HepG2 (cell line): Measurements from ENCODE around the gene MPG. TPM values are rescaled to one million over a fixed set of nuclear protein-coding genes. Genes with fewer than 3 reads are reported as not detected.

Source experiments
- ATAC-seq: fragments of 200-7000 bp; cut with Tn5 transposase; 3 replicates; pipeline ENCODE4 v1.9.1; 2020; ENCODE audit warnings: mild to moderate bottlenecking, moderate library complexity
- BruUV-seq: library from RNA; stranded (reverse); fragments of 400-500 nt; replicated peaks from 2 replicates; lab custom pipeline; 2021; lab: Mats Ljungman, UMichigan
- CTCF ChIA-PET: fragments of 300-600 bp; formaldehyde crosslinking; extraction: SDS; loops from one replicate; lab custom pipeline; 2021; ENCODE audit warnings: low total read pairs, inconsistent platforms, low intra/inter-chr PET ratio; lab: Yijun Ruan, JAX
- POLR2A ChIA-PET: fragments of 350-600 bp; sonication (Branson Sonifier 250); formaldehyde crosslinking; loops from one replicate; lab custom pipeline; 2020; ENCODE audit warnings: antibody characterized with exemption, inconsistent platforms; lab: Yijun Ruan, JAX
- DNase-seq: peaks from one replicate; pipeline ENCODE4 v3.0.0-alpha.2; 2015; ENCODE audit warnings: low spot score
- FAIRE-seq: peaks from 3 replicates; lab custom pipeline; 2011; peaks lifted over from hg19 to GRCh38; lab: Jason Lieb, UNC
- H2AFZ ChIP-seq: one replicate; pipeline ENCODE4 v1.6.1; 2011; ENCODE audit warnings: low read length, inconsistent platforms
- H3K27ac ChIP-seq: fragments of 300-600 bp; 3 replicates; pipeline ENCODE4 v1.8.0; 2011; ENCODE audit warnings: mixed run types, mild to moderate bottlenecking, mixed read lengths, low read length, inconsistent platforms; ENCODE audit not compliant: insufficient read depth; ENCODE audit errors: extremely low read length
- H3K27me3 ChIP-seq, 2 experiments: fragments of 200-600 bp in 1 of 2; 2 replicates in 1 of 2; 3 replicates in 1 of 2; pipeline versions ENCODE4 v1.6.0 to v1.8.0; 2011; ENCODE audit warnings: low read length in 2 of 2, mild to moderate bottlenecking in 2 of 2, moderate library complexity in 2 of 2, inconsistent platforms in 1 of 2; ENCODE audit not compliant: insufficient read depth in 2 of 2, control insufficient read depth in 1 of 2
- H3K36me3 ChIP-seq, 2 experiments: fragments of 200-600 bp in 1 of 2; replicated peaks in 1 of 2; 2 replicates in 1 of 2; 3 replicates in 1 of 2; pipeline versions ENCODE4 v1.5.1 to v1.8.0; 2011; ENCODE audit warnings: low read length in 2 of 2, inconsistent platforms in 1 of 2; ENCODE audit not compliant: insufficient read depth in 2 of 2, control insufficient read depth in 1 of 2
- H3K4me1 ChIP-seq: 2 replicates; pipeline ENCODE4 v1.5.1; 2012; ENCODE audit warnings: low read length, inconsistent platforms; ENCODE audit not compliant: insufficient read depth
- H3K4me2 ChIP-seq: 2 replicates; pipeline ENCODE4 v1.6.0; 2011; ENCODE audit warnings: low read depth, low read length, inconsistent platforms
- H3K4me3 ChIP-seq, 3 experiments: fragments of 200-600 bp in 1 of 3; sonication (generic), shearing (Covaris generic) in 1 of 3; replicated peaks in 1 of 3; 2 replicates each; pipeline ENCODE4 v1.5.1; 2011 to 2016; ENCODE audit warnings: low read length in 3 of 3, inconsistent platforms in 2 of 3, low read depth in 2 of 3, mild to moderate bottlenecking in 2 of 3, control low read depth in 1 of 3, mixed read lengths in 1 of 3; ENCODE audit not compliant: insufficient read depth in 1 of 3
- H3K79me2 ChIP-seq: one replicate; pipeline ENCODE4 v1.6.1; 2011; ENCODE audit warnings: low read length, inconsistent platforms; ENCODE audit not compliant: insufficient read depth
- H3K9ac ChIP-seq: 2 replicates; pipeline ENCODE4 v1.6.0; 2011; ENCODE audit warnings: mild to moderate bottlenecking, low read depth, low read length, inconsistent platforms; ENCODE audit not compliant: insufficient read depth
- H3K9me3 ChIP-seq: 2 replicates; pipeline ENCODE4 v1.5.1; 2012; ENCODE audit warnings: mild to moderate bottlenecking, low read length
- H4K20me1 ChIP-seq: 2 replicates; pipeline ENCODE4 v1.6.0; 2011; ENCODE audit warnings: inconsistent platforms, mild to moderate bottlenecking, low read length, moderate library complexity; ENCODE audit not compliant: insufficient read depth
- DMAP1 ChIP-seq: IDR thresholded peaks from 2 replicates; pipeline ENCODE4 v1.6.1; 2016
- ISX ChIP-seq: sonication (generic); formaldehyde crosslinking; conservative IDR thresholded peaks from 2 replicates; pipeline ENCODE4 v1.5.0; 2020; ENCODE audit warnings: missing genetic modification reagents
- KLF15 ChIP-seq: sonication (generic); formaldehyde crosslinking; IDR thresholded peaks from 2 replicates; pipeline ENCODE4 v1.8.1; 2023; ENCODE audit warnings: borderline replicate concordance, mild to moderate bottlenecking, inconsistent platforms, missing genetic modification reagents, mixed read lengths
- MIER3 ChIP-seq: IDR thresholded peaks from 2 replicates; pipeline ENCODE4 v1.6.1; 2016; ENCODE audit warnings: missing compliant biosample characterization, borderline replicate concordance
- MLLT10 ChIP-seq: sonication (generic); formaldehyde crosslinking; IDR thresholded peaks from 2 replicates; pipeline ENCODE4 v1.4.0; 2020; ENCODE audit warnings: missing genetic modification reagents
- MTA3 ChIP-seq: sonication (generic); formaldehyde crosslinking; IDR thresholded peaks from 2 replicates; pipeline ENCODE4 v1.4.0; 2020; ENCODE audit warnings: missing genetic modification reagents
- NFATC3 ChIP-seq: sonication (generic); formaldehyde crosslinking; IDR thresholded peaks from 2 replicates; pipeline ENCODE4 v1.5.1; 2020; ENCODE audit warnings: mild to moderate bottlenecking, missing genetic modification reagents
- NFKBIZ ChIP-seq: IDR thresholded peaks from 2 replicates; pipeline ENCODE4 v1.6.1; 2018; ENCODE audit warnings: missing genetic modification reagents, missing compliant biosample characterization
- RAD21 ChIP-seq: fragments of 450-650 bp; formaldehyde crosslinking; IDR thresholded peaks from 2 replicates; pipeline ENCODE4 v1.5.0; 2020; ENCODE audit warnings: mild to moderate bottlenecking
- ZNF180 ChIP-seq: sonication (generic); formaldehyde crosslinking; IDR thresholded peaks from 2 replicates; pipeline ENCODE4 v1.4.0; 2020; ENCODE audit warnings: low read depth, missing genetic modification reagents, borderline replicate concordance
- ZNF333 ChIP-seq: sonication (generic); formaldehyde crosslinking; IDR thresholded peaks from 2 replicates; pipeline ENCODE4 v1.4.0; 2020; ENCODE audit warnings: mild to moderate bottlenecking, missing genetic modification reagents, borderline replicate concordance
- ZNF44 ChIP-seq: sonication (generic); formaldehyde crosslinking; IDR thresholded peaks from 2 replicates; pipeline ENCODE4 v1.5.1; 2020; ENCODE audit warnings: mild to moderate bottlenecking, missing genetic modification reagents
- ZNF580 ChIP-seq: IDR thresholded peaks from 2 replicates; pipeline ENCODE4 v1.6.1; 2016; ENCODE audit warnings: low read depth, borderline replicate concordance
- ZNF607 ChIP-seq: sonication (generic); formaldehyde crosslinking; IDR thresholded peaks from 2 replicates; pipeline ENCODE4 v1.5.1; 2020; ENCODE audit warnings: missing genetic modification reagents, mild to moderate bottlenecking, borderline replicate concordance
- ZNF772 ChIP-seq: sonication (generic); formaldehyde crosslinking; IDR thresholded peaks from 2 replicates; pipeline ENCODE4 v1.5.0; 2020; ENCODE audit warnings: mild to moderate bottlenecking, missing genetic modification reagents
- ZNF777 ChIP-seq: sonication (generic); formaldehyde crosslinking; IDR thresholded peaks from 2 replicates; pipeline ENCODE4 v1.4.0; 2020; ENCODE audit warnings: missing genetic modification reagents
- ZNF879 ChIP-seq: sonication (generic); formaldehyde crosslinking; IDR thresholded peaks from 2 replicates; pipeline ENCODE4 v1.8.1; 2023; ENCODE audit warnings: missing genetic modification reagents
- WGBS: methylation state at CpG from one replicate; pipeline ENCODE4 v1.1.6; 2017; ENCODE audit warnings: low lambda C conversion rate; 5-methylcytosine and 5-hydroxymethylcytosine counted together
- in situ Hi-C: cut with HindIII; loops from 2 replicates; pipeline ENCODE4 v1.10.0; 2017; ENCODE audit warnings: low pct_unique_long_range_greater_than_20kb; ENCODE audit not compliant: extremely low pct_ligation_motif_present
- intact Hi-C: fragments of 100-400 bp; cut with micrococcal nuclease; formaldehyde crosslinking; loops from one replicate; pipeline ENCODE4 v1.10.0; 2022; ENCODE audit not compliant: unreplicated experiment
- polyA plus RNA-seq, 8 experiments: library from polyadenylated mRNA; depleted of rRNA in 3 of 8; stranded (reverse) in 7 of 8; unstranded in 1 of 8; fragments of >200 nt; fragmentation: Illumina TruSeq in 4 of 8; extraction: Trizol in 4 of 8; gene quantifications; 2 replicates each; pipeline versions ENCODE4 v1.2.1 to v1.2.3, GENCODE V29; 2011 to 2016; ENCODE audit warnings: low read depth in 4 of 8, missing spikeins in 1 of 8, mixed read lengths in 1 of 8; ENCODE audit not compliant: insufficient read depth in 1 of 8
- total RNA-seq, 5 experiments: library from RNA; depleted of rRNA; stranded (reverse); fragments of >200 nt; fragmentation: Illumina TruSeq; extraction: Trizol; gene quantifications; 2 replicates each; pipeline ENCODE4 v1.2.3, GENCODE V29; 2016; ENCODE audit warnings: low read depth in 1 of 5
- TF ChIP-seq, protein P1 (sequence below): sonication (generic); formaldehyde crosslinking; IDR thresholded peaks from 2 replicates; pipeline ENCODE4 v1.5.1; 2020; ENCODE audit warnings: missing genetic modification reagents, mild to moderate bottlenecking, borderline replicate concordance

Gene MPG
- total and polyA plus RNA-seq, 2 of the 13 experiments (the other 11 are each of a cell fraction or from before 2014, with no cell fraction given) = 59.1 to 62.5 TPM

DNA sequence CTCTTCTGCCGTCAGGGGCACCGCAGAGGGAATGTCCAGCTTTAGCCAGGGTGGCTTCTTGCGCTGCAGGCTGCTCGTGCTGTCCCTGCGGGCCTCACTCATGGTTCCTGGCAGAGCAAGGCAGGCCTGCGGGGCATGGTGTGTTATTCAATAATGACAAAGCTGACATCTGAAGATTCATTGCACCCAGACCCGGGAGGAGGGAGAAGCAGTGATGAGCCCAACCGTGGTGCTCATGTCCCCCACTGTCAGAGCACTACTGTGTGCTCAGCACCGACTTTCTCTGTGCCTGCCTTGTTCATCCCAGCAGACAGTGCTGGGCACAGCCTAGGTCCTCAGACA, 13.1 kb upstream of the MPG start:
- Histone ChIP-seq H3K4me3 (no peak overlapping the region), H3K9me3 (no peaks in the 10 kb centered on the region), H2AFZ (no peak overlapping the region), H3K4me1 (peaks cover 40% of the 10 kb centered on the region), H3K27me3 (no peaks in the 10 kb centered on the region), H4K20me1 (peaks cover 9% of the 10 kb centered on the region; the same call in 1 of the 2 replicates), H3K4me2 (no peak overlapping the region), H3K9ac (no peak overlapping the region), H3K27ac (no peak overlapping the region), H3K79me2 (no peaks in the 10 kb centered on the region), H3K36me3 (peaks cover 0 to 1% of the 10 kb centered on the region in 2 experiments; a peak in 2 of 5 replicates)
- no TSS peak for BruUV-seq
- DNase-seq (no peak), FAIRE-seq (no peak), ATAC-seq (no peak)
- 71% methylated on average over 3 of the region's 9 CpGs for WGBS
- in situ Hi-C loops = no loop called here
- ChIA-PET CTCF (interaction anchor here (1.3 to 5.1 kb wide), 5 partner anchors 11 to 116 kb away, joined by 4 to 155 read pairs (median 8); partner anchors contain the start of gene HBQ1), POLR2A (no interaction called here)
- intact Hi-C loops = loop anchor here (1.0 kb wide), 2 partner anchors 32 to 116 kb away; no protein-coding TSS in a partner anchor
- TF ChIP-seq ZNF777 (CRISPR knock-in tag) = no peak
- TF ChIP-seq ISX (CRISPR knock-in tag) = no peak
- no peak for TF ChIP-seq ZNF607
- TF ChIP-seq MLLT10 (CRISPR knock-in tag) = no peak
- no peak for TF ChIP-seq ZNF879
- TF ChIP-seq RAD21 (CRISPR knock-in tag) = no peak
- no peak for TF ChIP-seq ZNF180 (CRISPR knock-in tag)
- no peak for TF ChIP-seq KLF15 (CRISPR knock-in tag)
- TF ChIP-seq NFATC3 (CRISPR knock-in tag) = no peak
- TF ChIP-seq ZNF580 (CRISPR knock-in tag) = no peak
- no peak for TF ChIP-seq NFKBIZ
- no peak for TF ChIP-seq ZNF44
- no peak for TF ChIP-seq ZNF333 (CRISPR knock-in tag)
- TF ChIP-seq, protein P1, sequence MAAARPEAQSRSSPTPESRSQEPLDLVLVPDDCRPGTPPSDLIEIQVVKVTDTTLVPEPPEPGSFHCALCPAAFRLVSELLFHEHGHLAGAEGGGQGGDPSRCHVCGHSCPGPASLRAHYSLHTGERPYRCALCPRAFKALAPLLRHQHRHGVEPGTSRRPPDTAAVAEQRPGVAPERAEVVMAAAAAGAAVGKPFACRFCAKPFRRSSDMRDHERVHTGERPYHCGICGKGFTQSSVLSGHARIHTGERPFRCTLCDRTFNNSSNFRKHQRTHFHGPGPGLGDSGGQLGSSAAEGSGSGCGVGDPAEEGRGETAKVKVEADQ (CRISPR knock-in tag) = no peak
- TF ChIP-seq ZNF772 (CRISPR knock-in tag) = no peak
- TF ChIP-seq MTA3 = no peak
- no peak for TF ChIP-seq DMAP1 (CRISPR knock-in tag)
- TF ChIP-seq MIER3 (CRISPR knock-in tag) = no peak
